Mesothelial cell of epicardium (in vitro differentiated cells): ENCODE measurements around the gene AWAT1. TPM values are rescaled to one million over a fixed set of nuclear protein-coding genes. Genes with fewer than 3 reads are reported as not detected.
A peak's percentile ranks its signal among the peaks of the same experiment; 100 is the strongest.
"Not testable (repeated sequence)": the region's sequence is repeated elsewhere in the genome, so short reads cannot be mapped to it uniquely, and the experiment has no call there.

Experiments
- DNase-seq, 2 experiments: peaks; one replicate each; pipeline ENCODE4 v3.0.0; 2021; ENCODE audit warnings: low spot score in 2 of 2; ENCODE audit not compliant: unreplicated experiment in 2 of 2
- H3K27ac Mint-ChIP-seq: 2 replicates; pipeline ENCODE4 v1.8.0; 2021; ENCODE audit warnings: mixed read lengths
- H3K27me3 Mint-ChIP-seq: 2 replicates; pipeline ENCODE4 v1.8.0; 2021; ENCODE audit warnings: low read depth, mixed read lengths
- H3K36me3 Mint-ChIP-seq: 2 replicates; pipeline ENCODE4 v1.8.0; 2021; ENCODE audit warnings: mixed read lengths
- H3K4me1 Mint-ChIP-seq: 2 replicates; pipeline ENCODE4 v1.8.0; 2021; ENCODE audit warnings: mixed read lengths
- H3K4me3 Mint-ChIP-seq: 2 replicates; pipeline ENCODE4 v1.8.0; 2021; ENCODE audit warnings: mild to moderate bottlenecking, moderate library complexity, mixed read lengths
- H3K9me3 Mint-ChIP-seq: 2 replicates; pipeline ENCODE4 v1.8.0; 2021; ENCODE audit warnings: mixed read lengths
- CTCF ChIP-seq: fragments of 200-600 bp; sonication (generic); IDR thresholded peaks from one replicate; pipeline ENCODE4 v1.5.0; 2021; ENCODE audit warnings: antibody characterized with exemption; ENCODE audit not compliant: unreplicated experiment
- total RNA-seq: library from RNA; stranded (reverse); gene quantifications from 3 replicates; pipeline ENCODE4 v1.2.1, GENCODE V29; 2021

The AWAT1 gene
- not detected in 3 replicates for total RNA-seq

DNA sequence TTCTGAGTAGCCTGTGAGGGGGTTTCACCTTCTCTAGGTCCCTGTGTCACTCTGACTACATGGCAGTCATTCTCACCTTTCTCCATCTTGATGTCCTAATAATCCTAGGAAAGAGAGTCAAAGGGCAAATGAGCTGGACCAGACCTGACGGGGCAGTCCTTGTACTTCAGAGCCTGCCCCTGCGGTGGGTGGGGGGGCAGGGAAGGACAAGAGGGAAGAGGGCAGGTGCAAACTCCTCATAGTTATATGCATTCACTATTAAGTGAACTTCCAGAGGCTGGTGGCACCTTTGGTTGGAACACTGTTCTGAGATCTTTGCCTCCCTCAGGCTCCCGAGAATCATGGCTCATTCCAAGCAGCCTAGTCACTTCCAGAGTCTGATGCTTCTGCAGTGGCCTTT, at the start of gene AWAT1:
AWAT1 (plus strand) TSS at position 301 of the 400 bp plus-strand sequence; CDS start at position 342, 41 bp downstream.
- DNase-seq, result no peak
- no peak for TF ChIP-seq CTCF
- Mint-ChIP-seq H3K27ac (no peak within 1 kb of the TSS), H3K27me3 (peaks cover 14% of the 10 kb centered on the region), H3K4me1 (no peaks in the 10 kb centered on the region), H3K36me3 (no peaks in the 10 kb centered on the region), H3K9me3 (peaks cover 11% of the 10 kb centered on the region), H3K4me3 (no peak within 1 kb of the TSS)

- Mint-ChIP-seq H3K9me3 (peaks cover 53% of the 10 kb centered on the region), H3K4me1 (no peaks in the 10 kb centered on the region), H3K4me3 (no peak overlapping the region), H3K27me3 (peaks cover 2% of the 10 kb centered on the region), H3K36me3 (no peaks in the 10 kb centered on the region), H3K27ac (no peak overlapping the region)
- no peak for DNase-seq
- no peak for TF ChIP-seq CTCF
These were observed 44.2 kb upstream of the AWAT1 start for GRCh38 chrX:70190225-70190624.

DNA sequence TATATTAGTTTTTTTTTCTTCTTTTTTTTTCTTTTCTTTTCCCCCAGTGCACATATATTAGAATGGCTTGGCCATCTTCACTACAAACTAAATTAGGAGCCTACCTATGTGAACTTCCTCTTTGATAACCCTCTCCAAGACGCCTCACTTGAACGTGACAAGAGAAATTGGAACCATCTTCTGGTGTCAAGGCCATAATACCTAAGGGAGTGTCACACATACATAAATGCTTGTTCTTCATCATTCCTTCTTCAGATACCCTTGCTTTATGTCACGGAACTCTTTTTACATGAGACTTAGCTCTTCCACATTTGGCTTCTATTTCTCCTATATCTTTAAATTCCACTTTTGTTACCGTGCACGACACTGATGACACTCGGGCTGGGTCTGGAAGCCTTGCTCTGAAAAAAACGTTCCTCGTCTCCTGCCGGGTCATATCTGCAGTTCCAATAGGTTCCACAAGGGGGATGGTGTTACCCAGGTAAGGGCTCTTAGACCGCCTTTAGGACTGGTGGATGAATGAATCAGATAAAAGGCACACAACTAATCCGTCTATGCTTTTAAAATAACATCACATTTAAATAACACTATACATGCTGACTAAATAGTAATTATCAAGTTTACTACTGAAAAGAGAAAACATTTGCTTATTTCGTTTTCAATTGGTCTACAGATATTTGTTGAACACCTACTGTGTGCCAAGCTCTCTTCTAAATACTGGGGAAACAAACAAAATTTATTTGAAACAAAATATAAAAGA, 37.3 kb upstream of the AWAT1 start:
- Mint-ChIP-seq H3K4me1 (no peaks in the 10 kb centered on the region), H3K36me3 (no peaks in the 10 kb centered on the region), H3K4me3 (no peak overlapping the region), H3K9me3 (peaks cover 50% of the 10 kb centered on the region), H3K27me3 (peaks cover 11% of the 10 kb centered on the region), H3K27ac (no peak overlapping the region)
- DNase-seq, result peak in 1 of 2 experiments; percentile 43
- peak; percentile 79 for TF ChIP-seq CTCF

GRCh38 chrX:70201732-70202131, 32.7 kb upstream of the AWAT1 start:
- DNase-seq, result no peak
- Mint-ChIP-seq H3K9me3 (peaks cover 44% of the 10 kb centered on the region), H3K27ac (no peak overlapping the region), H3K4me1 (no peaks in the 10 kb centered on the region), H3K27me3 (peaks cover 31% of the 10 kb centered on the region), H3K36me3 (no peaks in the 10 kb centered on the region), H3K4me3 (no peak overlapping the region)
- no peak for TF ChIP-seq CTCF

GRCh38 chrX:70208479-70208878, 26.0 kb upstream of the AWAT1 start:
- TF ChIP-seq CTCF, result no peak
- Mint-ChIP-seq H3K27me3 (peaks cover 16% of the 10 kb centered on the region), H3K9me3 (peaks cover 35% of the 10 kb centered on the region), H3K27ac (no peak overlapping the region), H3K4me1 (no peaks in the 10 kb centered on the region), H3K4me3 (no peak overlapping the region), H3K36me3 (no peaks in the 10 kb centered on the region)
- DNase-seq, result no peak

- H3K4me3 Mint-ChIP-seq, H3K27me3 Mint-ChIP-seq, H3K36me3 Mint-ChIP-seq, H3K4me1 Mint-ChIP-seq, H3K27ac Mint-ChIP-seq, DNase-seq: not testable (repeated sequence)
- peaks cover 32% of the 10 kb centered on the region for H3K9me3 Mint-ChIP-seq
These were observed 24.9 kb upstream of the AWAT1 start for GRCh38 chrX:70209570-70209969.
